Measurements from ENCODE around the gene SLC27A5. TPM values are rescaled to one million over a fixed set of nuclear protein-coding genes. Genes with fewer than 3 reads are reported as not detected.
"Not testable (repeated sequence)": the region's sequence is repeated elsewhere in the genome, so short reads cannot be mapped to it uniquely, and the experiment has no call there.

Gene SLC27A5
- total and polyA plus RNA-seq, 5 donors from 2014 or later: 5.5 to 26.7 (median 17.5) TPM

DNA sequence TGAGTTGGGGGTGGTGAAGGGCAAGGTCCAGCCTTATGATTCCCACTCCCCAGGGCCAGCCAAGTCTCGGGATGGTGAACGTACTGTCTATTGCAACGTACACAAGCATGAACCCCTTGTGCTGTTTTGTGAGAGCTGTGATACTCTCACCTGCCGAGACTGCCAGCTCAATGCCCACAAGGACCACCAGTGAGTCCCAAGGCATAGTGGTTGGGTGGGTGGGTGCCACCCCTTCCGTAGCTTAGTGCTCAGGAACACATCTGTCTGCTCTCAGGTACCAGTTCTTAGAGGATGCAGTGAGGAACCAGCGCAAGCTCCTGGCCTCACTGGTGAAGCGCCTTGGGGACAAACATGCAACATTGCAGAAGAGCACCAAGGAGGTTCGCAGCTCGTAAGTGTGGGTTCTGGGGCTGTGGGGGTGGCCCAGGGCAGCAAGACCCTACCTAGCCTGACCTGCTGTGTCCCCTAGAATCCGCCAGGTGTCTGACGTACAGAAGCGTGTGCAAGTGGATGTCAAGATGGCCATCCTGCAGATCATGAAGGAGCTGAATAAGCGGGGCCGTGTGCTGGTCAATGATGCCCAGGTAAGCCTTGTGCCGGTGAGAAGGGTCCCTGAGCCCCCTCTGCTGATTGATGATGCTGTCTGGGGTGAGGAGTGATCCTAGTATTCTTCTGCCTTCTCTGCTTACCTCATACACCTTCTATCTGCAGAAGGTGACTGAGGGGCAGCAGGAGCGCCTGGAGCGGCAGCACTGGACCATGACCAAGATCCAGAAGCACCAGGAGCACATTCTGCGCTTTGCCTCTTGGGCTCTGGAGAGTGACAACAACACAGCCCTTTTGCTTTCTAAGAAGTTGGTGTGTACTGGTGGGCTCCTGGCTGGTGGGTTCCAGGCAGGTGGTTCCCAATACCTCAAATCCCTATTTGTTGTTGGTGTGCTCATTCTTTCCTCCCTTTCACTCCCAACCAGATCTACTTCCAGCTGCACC is 35.8 kb upstream of the SLC27A5 start:
- Mint-ChIP-seq H3K4me3 (peak overlapping the region; percentile 33 to 96 (median 76)), H3K4me1 (peaks cover 0 to 55% (median 32%) of the 10 kb centered on the region in 4 donors), H3K27ac (peak overlapping the region in 1 of 3 donors; percentile 59), H3K27me3 (peaks cover 13% of the 10 kb centered on the region), H3K9me3 (peaks cover 0 to 3% (median 0%) of the 10 kb centered on the region in 7 donors), H3K36me3 (peaks cover 29% of the 10 kb centered on the region)
- Histone ChIP-seq H3K4me3 (ENCODE audit: low read depth, low read length) (no peak overlapping the region), H3K27ac (ENCODE audit: insufficient read depth, low read length, poor library complexity, severe bottlenecking) (peak overlapping the region; percentile 21), H3K36me3 (ENCODE audit: control insufficient read depth, insufficient read depth, low read length) (peaks cover 56% of the 10 kb centered on the region), H3K27me3 (ENCODE audit: control insufficient read depth, insufficient read depth, low read length) (no peaks in the 10 kb centered on the region), H3K9me3 (ENCODE audit: control insufficient read depth in 2 of 2, low read length in 2 of 2) (no peaks in the 10 kb centered on the region), H3K4me1 (ENCODE audit: control insufficient read depth, insufficient read depth, low read length, poor library complexity, severe bottlenecking) (peaks cover 36% of the 10 kb centered on the region)
- ATAC-seq (ENCODE audit: low read depth in 2 of 2): no peak
- no peak for DNase-seq

- no peaks in the 10 kb centered on the region for H3K9me3 ChIP-seq (ENCODE audit: control insufficient read depth in 2 of 2, low read length in 2 of 2)
- H3K36me3 ChIP-seq (ENCODE audit: control insufficient read depth, insufficient read depth, low read length): peaks cover 40% of the 10 kb centered on the region
- peaks cover 19% of the 10 kb centered on the region for H3K36me3 Mint-ChIP-seq
- peak overlapping the region; percentile 67 for H3K4me3 ChIP-seq (ENCODE audit: low read depth, low read length)
- peak overlapping the region; percentile 21 for H3K27ac ChIP-seq (ENCODE audit: insufficient read depth, low read length, poor library complexity, severe bottlenecking)
- peak overlapping the region; percentile 91 to 97 (median 94) for H3K4me3 Mint-ChIP-seq
- H3K27ac Mint-ChIP-seq: peak overlapping the region in 2 of 3 donors; percentile 89 to 90
- DNase-seq (no peak), ATAC-seq (ENCODE audit: low read depth in 2 of 2) (no peak)
- peaks cover 14% of the 10 kb centered on the region for H3K27me3 Mint-ChIP-seq
- H3K4me1 ChIP-seq (ENCODE audit: control insufficient read depth, insufficient read depth, low read length, poor library complexity, severe bottlenecking): peaks cover 36% of the 10 kb centered on the region
- peaks cover 0 to 1% (median 0%) of the 10 kb centered on the region in 7 donors for H3K9me3 Mint-ChIP-seq
- peaks cover 0 to 49% (median 29%) of the 10 kb centered on the region in 4 donors for H3K4me1 Mint-ChIP-seq
- no peaks in the 10 kb centered on the region for H3K27me3 ChIP-seq (ENCODE audit: control insufficient read depth, insufficient read depth, low read length)
Measured at GRCh38 chr19:58546019-58546530, 34.3 kb upstream of the SLC27A5 start.

DNA sequence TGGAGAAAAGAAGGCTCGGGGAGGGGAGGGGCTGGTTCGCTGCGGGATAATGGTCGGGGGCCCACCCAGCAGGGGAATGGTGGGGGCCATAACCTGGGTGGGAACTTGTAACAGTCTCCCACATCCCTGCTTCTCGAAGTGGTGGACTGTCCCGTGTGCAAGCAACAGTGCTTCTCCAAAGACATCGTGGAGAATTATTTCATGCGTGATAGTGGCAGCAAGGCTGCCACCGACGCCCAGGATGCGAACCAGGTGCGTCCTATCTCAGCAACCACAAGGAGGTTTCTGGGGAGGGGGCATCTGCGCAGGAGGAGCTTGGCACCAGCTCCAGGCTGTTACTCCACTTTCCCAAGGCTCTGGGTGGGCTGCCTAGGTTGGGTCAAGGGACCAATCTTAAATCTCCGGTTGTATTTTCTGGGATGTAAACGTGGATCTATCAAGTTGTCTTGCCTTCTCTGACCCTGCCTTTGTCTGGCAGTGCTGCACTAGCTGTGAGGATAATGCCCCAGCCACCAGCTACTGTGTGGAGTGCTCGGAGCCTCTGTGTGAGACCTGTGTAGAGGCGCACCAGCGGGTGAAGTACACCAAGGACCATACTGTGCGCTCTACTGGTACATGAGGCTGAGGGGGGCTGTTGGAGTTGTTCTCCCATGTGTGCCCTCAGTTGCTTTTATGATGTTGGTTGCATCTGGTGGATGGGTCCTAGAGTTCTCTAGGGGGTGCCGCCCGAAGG is 33.7 kb upstream of the SLC27A5 start:
- H3K9me3 Mint-ChIP-seq: peaks cover 0 to 1% (median 0%) of the 10 kb centered on the region in 7 donors
- Histone ChIP-seq H3K36me3 (ENCODE audit: control insufficient read depth, insufficient read depth, low read length) (peaks cover 34% of the 10 kb centered on the region), H3K4me1 (ENCODE audit: control insufficient read depth, insufficient read depth, low read length, poor library complexity, severe bottlenecking) (peaks cover 36% of the 10 kb centered on the region), H3K27me3 (ENCODE audit: control insufficient read depth, insufficient read depth, low read length) (no peaks in the 10 kb centered on the region), H3K9me3 (ENCODE audit: control insufficient read depth in 2 of 2, low read length in 2 of 2) (no peaks in the 10 kb centered on the region), H3K4me3 (ENCODE audit: low read depth, low read length) (peak overlapping the region; percentile 67), H3K27ac (ENCODE audit: insufficient read depth, low read length, poor library complexity, severe bottlenecking) (peak overlapping the region; percentile 57)
- H3K27ac Mint-ChIP-seq: peak overlapping the region; percentile 89 to 91 (median 90)
- peaks cover 0 to 47% (median 29%) of the 10 kb centered on the region in 4 donors for H3K4me1 Mint-ChIP-seq
- H3K27me3 Mint-ChIP-seq: peaks cover 14% of the 10 kb centered on the region
- ATAC-seq (ENCODE audit: low read depth in 2 of 2) (no peak), DNase-seq (peak in 1 of 3 donors; percentile 34)
- H3K4me3 Mint-ChIP-seq: peak overlapping the region; percentile 91 to 97 (median 94)
- peaks cover 17% of the 10 kb centered on the region for H3K36me3 Mint-ChIP-seq

DNA sequence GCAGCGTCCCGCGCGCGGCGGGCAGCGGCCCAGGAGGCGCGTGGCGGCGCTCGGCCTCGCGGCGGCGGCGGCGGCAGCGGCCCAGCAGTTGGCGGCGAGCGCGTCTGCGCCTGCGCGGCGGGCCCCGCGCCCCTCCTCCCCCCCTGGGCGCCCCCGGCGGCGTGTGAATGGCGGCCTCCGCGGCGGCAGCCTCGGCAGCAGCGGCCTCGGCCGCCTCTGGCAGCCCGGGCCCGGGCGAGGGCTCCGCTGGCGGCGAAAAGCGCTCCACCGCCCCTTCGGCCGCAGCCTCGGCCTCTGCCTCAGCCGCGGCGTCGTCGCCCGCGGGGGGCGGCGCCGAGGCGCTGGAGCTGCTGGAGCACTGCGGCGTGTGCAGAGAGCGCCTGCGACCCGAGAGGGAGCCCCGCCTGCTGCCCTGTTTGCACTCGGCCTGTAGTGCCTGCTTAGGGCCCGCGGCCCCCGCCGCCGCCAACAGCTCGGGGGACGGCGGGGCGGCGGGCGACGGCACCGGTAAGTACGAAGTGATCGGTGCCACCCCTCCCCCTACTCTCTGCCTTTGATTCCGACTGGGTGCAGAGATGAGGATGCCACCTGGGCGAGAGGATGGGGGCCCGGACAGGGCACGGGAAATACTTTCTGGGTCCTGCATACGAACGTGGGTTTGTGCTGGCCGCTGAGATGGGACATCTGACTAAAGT is 32.9 kb upstream of the SLC27A5 start:
- peak overlapping the region; percentile 94 to 98 (median 96) for H3K4me3 Mint-ChIP-seq
- Histone ChIP-seq H3K36me3 (ENCODE audit: control insufficient read depth, insufficient read depth, low read length) (peaks cover 27% of the 10 kb centered on the region), H3K9me3 (ENCODE audit: control insufficient read depth in 2 of 2, low read length in 2 of 2) (no peaks in the 10 kb centered on the region), H3K4me3 (ENCODE audit: low read depth, low read length) (peak overlapping the region; percentile 67), H3K27ac (ENCODE audit: insufficient read depth, low read length, poor library complexity, severe bottlenecking) (peak overlapping the region; percentile 95), H3K4me1 (ENCODE audit: control insufficient read depth, insufficient read depth, low read length, poor library complexity, severe bottlenecking) (peaks cover 36% of the 10 kb centered on the region), H3K27me3 (ENCODE audit: control insufficient read depth, insufficient read depth, low read length) (no peaks in the 10 kb centered on the region)
- DNase-seq (peak in 2 of 3 donors; percentile 49 to 71), ATAC-seq (ENCODE audit: low read depth in 2 of 2) (peak; percentile 43)
- peaks cover 0 to 45% (median 29%) of the 10 kb centered on the region in 4 donors for H3K4me1 Mint-ChIP-seq
- peaks cover 14% of the 10 kb centered on the region for H3K27me3 Mint-ChIP-seq
- H3K9me3 Mint-ChIP-seq: peaks cover 0 to 1% (median 0%) of the 10 kb centered on the region in 7 donors
- H3K27ac Mint-ChIP-seq: peak overlapping the region; percentile 89 to 100 (median 91)
- H3K36me3 Mint-ChIP-seq: peaks cover 17% of the 10 kb centered on the region

GRCh38 chr19:58543826-58544590 is 32.2 kb upstream of the SLC27A5 start, which contains the start of gene TRIM28:
Gene TRIM28 (plus strand): TSS chr19:58544064. CDS start chr19:58544758, 694 bp downstream.
- Histone ChIP-seq H3K9me3 (ENCODE audit: control insufficient read depth in 2 of 2, low read length in 2 of 2) (no peaks in the 10 kb centered on the region), H3K27me3 (ENCODE audit: control insufficient read depth, insufficient read depth, low read length) (peaks cover 2% of the 10 kb centered on the region), H3K4me1 (ENCODE audit: control insufficient read depth, insufficient read depth, low read length, poor library complexity, severe bottlenecking) (peaks cover 34% of the 10 kb centered on the region), H3K27ac (ENCODE audit: insufficient read depth, low read length, poor library complexity, severe bottlenecking) (peak within 1 kb of the TSS; percentile 95), H3K36me3 (ENCODE audit: control insufficient read depth, insufficient read depth, low read length) (peaks cover 20% of the 10 kb centered on the region), H3K4me3 (ENCODE audit: low read depth, low read length) (peak within 1 kb of the TSS; percentile 86)
- peaks cover 0 to 1% (median 0%) of the 10 kb centered on the region in 7 donors for H3K9me3 Mint-ChIP-seq
- ATAC-seq (ENCODE audit: low read depth in 2 of 2): peak; percentile 90 to 91
- peaks cover 17% of the 10 kb centered on the region for H3K36me3 Mint-ChIP-seq
- DNase-seq: peak; percentile 98 to 100 (median 100)
- peak within 1 kb of the TSS; percentile 99 to 100 (median 99) for H3K27ac Mint-ChIP-seq
- peak within 1 kb of the TSS; percentile 94 to 98 (median 96) for H3K4me3 Mint-ChIP-seq
- peaks cover 14% of the 10 kb centered on the region for H3K27me3 Mint-ChIP-seq
- peaks cover 0 to 48% (median 29%) of the 10 kb centered on the region in 4 donors for H3K4me1 Mint-ChIP-seq

- Mint-ChIP-seq H3K4me1 (peaks cover 0 to 51% (median 26%) of the 10 kb centered on the region in 4 donors), H3K36me3 (peaks cover 13% of the 10 kb centered on the region), H3K27ac (peak overlapping the region in 1 of 3 donors; percentile 51), H3K27me3 (peaks cover 14% of the 10 kb centered on the region)
- not testable (repeated sequence) for H3K9me3 ChIP-seq (ENCODE audit: control insufficient read depth in 2 of 2, low read length in 2 of 2); DNase-seq; H3K27ac ChIP-seq (ENCODE audit: insufficient read depth, low read length, poor library complexity, severe bottlenecking); H3K9me3 Mint-ChIP-seq; H3K36me3 ChIP-seq (ENCODE audit: control insufficient read depth, insufficient read depth, low read length); ATAC-seq (ENCODE audit: low read depth in 2 of 2); H3K4me3 ChIP-seq (ENCODE audit: low read depth, low read length); H3K4me3 Mint-ChIP-seq; H3K27me3 ChIP-seq (ENCODE audit: control insufficient read depth, insufficient read depth, low read length)
- H3K4me1 ChIP-seq (ENCODE audit: control insufficient read depth, insufficient read depth, low read length, poor library complexity, severe bottlenecking): peaks cover 46% of the 10 kb centered on the region
Measured at GRCh38 chr19:58542641-58543372, 31.0 kb upstream of the SLC27A5 start.
